NCI-H526 treated with DMSO at 0.1 percent for 48 hours (cell line): ENCODE results near the gene TBC1D10A.

Experiments
- DNase-seq: peaks from one replicate; lab custom pipeline; 2025; lab: John Stamatoyannopoulos, UW

The TBC1D10A gene

DNA sequence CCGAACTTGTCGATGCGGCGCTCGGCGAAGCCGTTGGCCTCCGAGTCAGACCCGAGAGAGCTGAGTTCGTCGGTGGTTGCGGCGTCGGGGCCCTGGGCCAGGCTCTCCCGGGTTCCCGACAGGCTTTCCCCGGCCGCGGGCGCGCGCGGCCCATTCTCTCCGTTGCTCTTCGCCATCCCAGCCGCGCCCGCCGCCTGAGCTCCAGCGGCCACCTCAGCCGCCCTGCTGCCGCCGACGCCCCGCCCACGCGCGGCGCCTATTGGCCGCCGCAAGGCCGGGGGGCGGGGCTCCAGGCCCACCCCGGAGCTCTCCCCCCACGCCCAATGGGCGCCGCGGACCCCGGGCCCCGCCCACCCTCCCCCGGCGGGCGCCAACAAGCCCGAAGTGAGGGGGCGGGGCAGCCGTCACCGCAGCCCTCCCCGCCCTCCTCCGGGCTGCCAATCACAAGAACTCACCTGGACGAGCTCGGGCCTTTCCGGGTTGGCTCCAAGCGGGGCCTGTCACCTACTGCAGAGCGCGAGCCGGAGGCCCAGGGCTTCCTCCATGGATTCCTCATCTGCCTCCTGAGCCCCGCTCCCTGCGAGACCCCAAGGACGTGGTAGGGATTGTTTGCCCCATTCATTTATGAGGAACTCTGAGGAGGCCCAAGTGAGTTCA, at the start of gene TBC1D10A:
Gene TBC1D10A, minus strand, starts transcription at position 236 of the 657 bp plus-strand sequence. Its CDS starts 60 bp downstream, at position 176.
- DNase-seq = peak; percentile 91

GRCh38 chr22:30375312-30375849, 48.6 kb upstream of the TBC1D10A start:
- no peak for DNase-seq

DNA sequence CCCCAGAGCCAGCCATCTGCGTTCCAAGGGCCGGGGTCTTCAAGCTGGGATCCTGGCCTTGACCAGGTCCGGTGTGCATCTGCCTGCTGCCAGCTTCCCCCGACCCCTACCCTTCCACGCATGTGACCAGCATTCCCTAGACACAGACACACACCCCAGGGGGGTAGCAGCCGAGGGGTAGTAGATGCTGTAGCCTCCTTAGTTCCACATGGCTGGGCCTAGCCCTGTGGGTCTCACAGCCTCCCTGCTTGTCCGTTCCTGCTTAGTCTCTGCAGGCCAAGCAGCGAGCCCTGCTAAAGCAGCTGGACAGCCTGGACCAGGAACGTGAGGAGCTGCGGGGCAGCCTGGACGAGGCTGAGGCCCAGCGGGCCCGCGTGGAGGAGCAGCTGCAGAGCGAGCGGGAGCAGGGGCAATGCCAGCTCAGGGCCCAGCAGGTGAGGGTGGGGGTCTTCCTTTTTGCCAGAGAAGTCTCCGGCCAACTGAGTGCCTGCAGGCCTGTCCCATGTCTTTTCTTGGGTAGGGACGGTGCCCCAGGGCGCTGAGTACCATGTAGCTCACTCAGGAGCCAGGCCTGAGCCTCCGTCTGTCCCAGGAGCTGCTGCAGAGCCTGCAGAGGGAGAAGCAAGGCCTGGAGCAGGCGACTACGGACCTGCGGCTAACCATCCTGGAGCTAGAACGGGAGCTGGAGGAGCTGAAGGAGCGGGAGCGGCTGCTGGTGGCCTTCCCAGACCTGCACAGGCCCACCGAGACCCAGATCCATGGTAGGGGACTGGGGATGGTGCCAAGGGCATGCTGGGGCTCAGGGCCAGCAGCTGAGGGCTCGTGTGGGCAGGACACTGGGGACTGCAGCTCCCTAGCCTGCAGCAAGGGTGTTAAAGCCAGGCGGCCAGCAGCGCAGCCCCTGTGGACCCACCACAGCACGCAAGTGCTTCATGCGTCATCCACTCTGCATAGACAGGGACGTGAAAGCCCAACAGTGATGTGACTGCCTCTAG, 46.9 kb upstream of the TBC1D10A start:
- no peak for DNase-seq

DNA sequence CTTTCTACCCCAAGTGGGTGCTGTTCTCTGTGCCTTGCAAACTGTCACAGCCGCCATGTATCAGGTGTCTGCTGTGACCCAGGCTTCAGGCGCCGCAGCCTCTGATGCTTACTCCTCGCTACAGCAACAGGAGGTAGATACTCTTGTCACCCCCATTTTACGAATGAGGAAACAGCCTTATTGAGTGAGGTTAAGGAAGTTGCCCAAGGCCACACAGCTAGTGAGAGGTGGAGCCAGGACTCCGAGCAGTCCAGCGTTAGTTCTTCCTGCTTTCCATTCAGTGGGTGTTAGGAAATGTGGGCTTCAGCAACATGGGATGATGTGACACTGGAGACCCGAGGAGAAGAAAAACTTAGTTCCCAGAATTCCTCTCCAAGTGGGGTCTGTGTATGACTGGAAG, 46.2 kb upstream of the TBC1D10A start:
- no peak for DNase-seq

DNA sequence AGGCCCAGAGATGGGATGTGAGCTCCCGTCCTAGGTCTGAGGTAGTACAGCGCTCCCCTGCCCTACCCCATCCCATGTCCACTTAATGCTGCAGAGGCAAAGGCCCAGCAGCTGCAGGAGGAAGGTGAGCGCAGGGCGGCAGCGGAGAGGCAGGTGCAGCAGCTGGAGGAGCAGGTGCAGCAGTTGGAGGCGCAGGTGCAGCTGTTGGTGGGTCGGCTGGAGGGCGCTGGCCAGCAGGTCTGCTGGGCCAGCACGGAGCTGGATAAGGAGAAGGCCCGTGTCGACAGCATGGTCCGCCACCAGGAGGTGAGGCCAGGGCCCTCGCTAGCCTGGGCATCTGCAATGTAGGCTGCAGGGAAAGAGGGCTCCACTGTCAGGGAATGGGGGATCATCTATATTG, 45.2 kb upstream of the TBC1D10A start:
- DNase-seq = no peak

DNA sequence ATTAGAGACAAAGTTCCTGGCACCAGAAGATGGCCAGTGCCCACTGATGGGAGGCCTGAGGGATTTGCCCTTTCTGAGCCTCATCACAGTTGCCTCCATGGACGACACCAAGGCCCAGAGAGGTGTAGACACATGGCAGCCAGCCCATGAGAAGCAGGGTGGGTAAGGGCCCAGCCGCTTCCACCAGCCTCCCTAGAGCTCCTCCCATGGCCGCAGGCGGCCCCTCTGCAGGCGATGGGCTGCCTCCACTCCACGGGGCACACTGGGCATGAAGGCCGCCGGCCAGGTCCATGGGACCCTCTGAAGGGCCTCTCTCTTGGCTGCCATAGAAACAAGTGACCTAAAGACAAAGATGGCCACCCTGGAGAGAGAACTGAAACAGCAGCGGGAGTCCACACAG, 44.6 kb upstream of the TBC1D10A start:
- DNase-seq = no peak

- DNase-seq = no peak
Observed at GRCh38 chr22:30370641-30371230, 44.0 kb upstream of the TBC1D10A start.

DNA sequence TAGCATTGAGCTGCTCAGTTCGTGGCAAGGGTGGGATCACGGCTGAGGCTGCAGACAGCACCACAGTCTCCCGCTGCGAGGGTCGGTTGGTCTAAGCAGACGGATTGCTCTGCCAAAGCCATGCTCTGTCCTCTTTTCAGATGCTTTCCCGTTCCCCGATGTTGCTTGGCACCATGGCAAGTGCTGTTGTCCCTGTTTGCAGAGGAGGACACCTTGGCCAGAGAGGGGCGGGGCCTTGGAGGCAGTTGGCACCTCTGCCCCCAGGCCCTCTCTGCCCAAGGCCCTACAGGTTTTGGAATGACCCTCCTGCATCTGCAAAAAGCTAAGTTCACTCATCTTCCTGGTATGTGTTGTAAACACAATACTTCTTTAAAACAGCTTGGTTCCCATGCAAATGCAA, 41.7 kb upstream of the TBC1D10A start:
- no peak for DNase-seq

- DNase-seq = no peak
Observed at GRCh38 chr22:30365891-30366290, 39.1 kb upstream of the TBC1D10A start.

- no peak for DNase-seq
Observed at GRCh38 chr22:30362651-30363281, 36.0 kb upstream of the TBC1D10A start.

DNA sequence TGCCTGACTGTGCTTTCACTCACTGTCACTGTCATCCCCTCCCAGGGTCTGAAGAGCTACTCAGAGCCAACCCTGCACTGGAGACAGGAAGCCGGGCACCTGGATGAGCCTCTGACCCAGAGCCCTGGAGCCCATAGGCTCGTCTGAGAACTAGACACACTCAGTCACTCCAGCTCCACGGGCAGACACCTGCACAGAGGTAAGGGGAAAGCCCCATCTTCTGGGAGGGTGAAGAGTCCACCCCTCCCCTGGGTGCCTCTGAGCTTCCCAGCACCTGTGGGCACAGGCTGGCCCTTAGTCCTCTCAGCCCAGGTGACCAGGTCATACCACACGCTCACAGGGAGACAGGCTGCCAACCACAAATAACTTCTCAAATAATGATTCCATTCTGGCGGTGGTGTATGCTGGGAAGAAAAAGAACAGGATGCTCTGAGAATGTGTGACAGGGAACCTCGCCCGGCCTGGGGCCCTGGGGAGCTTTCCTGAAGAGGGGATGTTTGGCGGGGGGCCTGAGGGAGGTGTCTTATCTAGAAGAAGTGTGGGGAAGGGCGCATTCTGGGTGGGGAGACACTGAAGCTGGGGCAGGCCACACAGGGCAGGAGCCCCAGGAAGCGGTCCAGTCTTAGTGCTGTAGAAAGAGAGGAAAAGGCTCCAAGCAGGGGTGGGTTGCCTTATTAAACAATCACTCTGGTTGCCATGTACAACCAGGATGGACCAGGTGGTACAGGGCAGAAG, 35.3 kb upstream of the TBC1D10A start:
- no peak for DNase-seq

DNA sequence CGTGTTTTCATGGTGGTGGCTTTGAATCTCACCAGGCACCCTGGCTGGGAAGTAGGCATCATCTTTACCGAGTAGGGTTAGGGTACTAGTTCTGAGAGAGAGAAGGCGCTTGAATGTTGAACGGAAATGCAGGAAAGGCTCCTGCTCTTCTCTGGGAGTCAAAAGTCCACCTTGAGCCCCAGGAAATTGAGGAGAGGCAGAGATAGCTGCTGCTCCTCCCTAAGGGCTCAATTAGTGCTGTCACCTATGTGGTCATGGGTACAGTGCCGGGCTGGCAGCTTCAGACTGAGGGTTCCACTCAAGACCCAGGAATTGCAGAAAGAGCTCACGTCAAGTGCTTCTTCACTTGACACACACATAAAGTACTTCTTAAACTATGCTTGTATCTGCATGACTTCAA, 31.8 kb upstream of the TBC1D10A start:
- DNase-seq = no peak

- DNase-seq = no peak
Observed at GRCh38 chr22:30357650-30358215, 31.0 kb upstream of the TBC1D10A start.

DNA sequence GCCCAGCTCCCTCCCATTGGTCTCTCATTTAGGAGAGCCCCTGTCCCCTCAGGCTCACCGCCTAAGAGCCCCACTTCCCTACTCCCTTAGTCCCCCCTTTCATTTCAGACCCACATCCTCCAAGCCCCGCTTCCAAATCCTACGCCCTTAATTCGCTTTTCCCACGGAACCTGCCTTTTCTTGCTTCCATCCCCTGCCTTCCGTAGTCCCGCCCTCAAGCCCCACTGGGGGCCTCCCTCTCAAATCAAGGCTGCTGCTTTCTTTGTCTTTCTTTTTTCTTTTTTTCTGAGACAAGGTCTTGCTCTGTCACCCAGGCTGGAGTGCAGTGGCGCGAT, 30.5 kb upstream of the TBC1D10A start:
- no peak for DNase-seq

GRCh38 chr22:30356449-30357235, 29.9 kb upstream of the TBC1D10A start, which contains the start of the genes CCDC157 and SF3A1:
Gene CCDC157, plus strand, starts transcription at chr22:30357007. Its CDS starts 8,994 bp downstream, at chr22:30366001.
Gene SF3A1, minus strand, starts transcription at chr22:30356894. Its CDS starts 102 bp downstream, at chr22:30356792.
- peak; percentile 72 for DNase-seq

DNA sequence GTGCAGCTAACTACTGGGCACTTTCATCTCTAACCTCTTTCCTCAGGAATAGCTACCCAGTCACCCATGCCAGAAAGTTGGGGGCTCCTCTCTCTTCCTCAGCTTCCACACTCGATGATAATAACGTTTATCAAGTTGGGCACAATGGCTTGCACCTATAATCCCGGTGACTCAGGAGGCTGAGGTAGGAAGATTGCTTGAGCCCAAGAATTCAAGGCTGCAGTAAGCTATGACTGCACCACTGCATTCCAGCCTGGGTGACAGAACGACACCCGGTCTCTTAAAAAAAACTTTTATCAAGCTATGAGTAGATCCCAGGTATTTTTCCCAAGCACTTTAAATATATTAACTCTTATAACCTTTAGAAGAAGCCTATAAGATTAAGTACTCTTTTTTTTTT, 27.9 kb upstream of the TBC1D10A start:
- no peak for DNase-seq

- no peak for DNase-seq
Observed at GRCh38 chr22:30351226-30351625, 24.5 kb upstream of the TBC1D10A start.

GRCh38 chr22:30348809-30349208, 22.1 kb upstream of the TBC1D10A start:
- no peak for DNase-seq

DNA sequence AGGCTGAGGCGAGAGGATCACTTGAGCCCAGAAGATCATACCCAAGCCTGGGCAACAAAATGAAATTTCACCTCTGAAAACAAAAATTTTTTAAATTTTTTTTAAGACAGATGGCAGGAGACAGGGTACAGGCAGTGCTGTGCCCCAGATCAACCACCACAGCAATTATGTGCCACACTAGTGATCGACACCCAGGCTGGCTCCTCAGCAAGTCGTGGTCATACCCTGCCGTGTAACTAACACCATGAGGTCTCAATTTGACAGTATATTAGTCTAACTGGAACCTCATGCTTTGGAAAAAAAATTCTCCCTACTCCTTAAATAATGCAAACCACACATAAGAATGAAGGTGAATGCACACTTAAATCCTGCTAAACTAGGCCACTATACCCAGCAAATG, 21.7 kb upstream of the TBC1D10A start:
- DNase-seq = no peak

DNA sequence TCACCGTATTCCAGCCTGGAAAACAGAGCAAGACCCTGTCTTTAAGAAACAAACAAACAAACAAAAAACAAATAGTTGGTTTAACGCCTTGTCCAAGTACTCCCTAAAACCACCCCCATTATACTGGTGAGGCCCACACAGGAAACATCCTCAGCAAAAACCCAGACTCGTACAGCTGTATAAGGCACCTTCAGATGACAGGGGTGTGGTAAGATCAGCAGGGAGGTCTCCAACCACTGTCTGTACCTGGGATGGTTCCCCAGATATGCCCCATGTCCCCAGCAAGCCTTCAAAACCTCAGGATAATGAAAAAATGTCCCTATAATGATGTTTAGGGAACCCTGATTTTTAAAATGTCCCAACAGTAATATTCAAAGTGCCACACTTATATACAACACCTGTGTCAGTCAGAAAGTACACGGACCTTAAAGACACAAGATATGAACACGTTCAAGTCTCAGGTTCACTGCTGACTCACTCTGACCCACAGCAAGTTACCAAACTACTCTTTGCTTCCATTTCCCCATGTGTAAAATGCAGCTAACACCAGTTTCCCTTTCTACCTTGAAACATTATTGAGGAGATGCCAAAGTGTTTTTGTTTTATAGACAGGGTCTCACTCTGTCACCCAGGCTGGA, 20.6 kb upstream of the TBC1D10A start:
- DNase-seq = no peak
